HG03442 (cell line): ENCODE data around the gene MYOM1.
"Not testable (repeated sequence)": the region's sequence is repeated elsewhere in the genome, so short reads cannot be mapped to it uniquely, and the experiment has no call there.

Experiments used
- ATAC-seq: cut with Tn5 transposase; IDR thresholded peaks from one replicate; pipeline ENCODE4 v1.9.1; 2021; ENCODE audit warnings: mild to moderate bottlenecking, moderate library complexity; ENCODE audit not compliant: unreplicated experiment

MYOM1 gene

GRCh38 chr18:3221496-3221895, 1.7 kb upstream of the MYOM1 start:
- ATAC-seq: no peak

GRCh38 chr18:3220868-3221267, 1.1 kb upstream of the MYOM1 start:
- ATAC-seq: not testable (repeated sequence)

GRCh38 chr18:3219241-3219630, 532 bp downstream of the MYOM1 start:
- no peak for ATAC-seq

- no peak for ATAC-seq
Observed at GRCh38 chr18:3218819-3219218, 949 bp downstream of the MYOM1 start.

- no peak for ATAC-seq
Observed at GRCh38 chr18:3217948-3218647, 1.7 kb downstream of the MYOM1 start.

GRCh38 chr18:3216987-3217386, 2.8 kb downstream of the MYOM1 start:
- ATAC-seq: no peak

- no peak for ATAC-seq
Observed at GRCh38 chr18:3214855-3215637, 4.7 kb downstream of the MYOM1 start.

GRCh38 chr18:3213300-3214059, 6.3 kb downstream of the MYOM1 start:
- no peak for ATAC-seq

- no peak for ATAC-seq
Observed at GRCh38 chr18:3212657-3213056, 7.1 kb downstream of the MYOM1 start.

GRCh38 chr18:3211236-3211992, 8.4 kb downstream of the MYOM1 start:
- ATAC-seq: no peak

GRCh38 chr18:3209859-3210569, 9.8 kb downstream of the MYOM1 start:
- ATAC-seq: peak; percentile 94

GRCh38 chr18:3207565-3207964, 12.2 kb downstream of the MYOM1 start:
- no peak for ATAC-seq

GRCh38 chr18:3205239-3205638, 14.5 kb downstream of the MYOM1 start:
- ATAC-seq: no peak

GRCh38 chr18:3199942-3200645, 19.7 kb downstream of the MYOM1 start:
- no peak for ATAC-seq

GRCh38 chr18:3198260-3198860, 21.4 kb downstream of the MYOM1 start:
- not testable (repeated sequence) for ATAC-seq

GRCh38 chr18:3194947-3195612, 24.7 kb downstream of the MYOM1 start:
- no peak for ATAC-seq

GRCh38 chr18:3193331-3193730, 26.4 kb downstream of the MYOM1 start:
- ATAC-seq: no peak

GRCh38 chr18:3192752-3193151, 27.0 kb downstream of the MYOM1 start:
- no peak for ATAC-seq

GRCh38 chr18:3192286-3192685, 27.5 kb downstream of the MYOM1 start:
- no peak for ATAC-seq
